GM23338 (cell line): Measurements from ENCODE around the gene SAP130. TPM values are rescaled to one million over a fixed set of nuclear protein-coding genes. Genes with fewer than 3 reads are reported as not detected.

Experiments used
- ATAC-seq: fragments of 200-7000 bp; cut with Tn5 transposase; 3 replicates; pipeline ENCODE4 v1.9.1; 2020
- DNase-seq: peaks from one replicate; pipeline ENCODE4 v3.0.0-alpha.2; 2015; ENCODE audit warnings: low spot score
- H2AFZ ChIP-seq: fragments of 200-600 bp; sonication (generic); 2 replicates; pipeline ENCODE4 v1.8.0; 2016; ENCODE audit warnings: antibody characterized with exemption, mild to moderate bottlenecking, moderate library complexity
- H3F3A ChIP-seq: fragments of 200-600 bp; sonication (generic); replicated peaks from 2 replicates; pipeline ENCODE4 v1.8.0; 2017; ENCODE audit warnings: antibody characterized with exemption, mixed run types, low read depth
- H3K27ac ChIP-seq: fragments of 200-600 bp; sonication (generic); 2 replicates; pipeline ENCODE4 v1.6.1; 2016; ENCODE audit warnings: low read depth
- H3K27me3 ChIP-seq: fragments of 200-600 bp; sonication (generic); 2 replicates; pipeline ENCODE4 v1.8.0; 2016; ENCODE audit warnings: mild to moderate bottlenecking, mixed run types, moderate library complexity; ENCODE audit not compliant: insufficient read depth
- H3K36me3 ChIP-seq: fragments of 200-600 bp; sonication (generic); 2 replicates; pipeline ENCODE4 v1.8.0; 2016; ENCODE audit warnings: mild to moderate bottlenecking; ENCODE audit not compliant: insufficient read depth
- H3K4me1 ChIP-seq: fragments of 200-600 bp; sonication (generic); 2 replicates; pipeline ENCODE4 v1.8.0; 2016; ENCODE audit warnings: mild to moderate bottlenecking, moderate library complexity; ENCODE audit not compliant: insufficient read depth
- H3K4me2 ChIP-seq: fragments of 200-600 bp; sonication (generic); 2 replicates; pipeline ENCODE4 v1.7.1; 2017; ENCODE audit warnings: mixed run types
- H3K4me3 ChIP-seq: fragments of 200-600 bp; sonication (generic); 2 replicates; pipeline ENCODE4 v1.6.1; 2016; ENCODE audit warnings: mixed run types
- H3K79me2 ChIP-seq: fragments of 200-600 bp; sonication (generic); replicated peaks from 2 replicates; pipeline ENCODE4 v1.8.0; 2017; ENCODE audit warnings: mild to moderate bottlenecking; ENCODE audit not compliant: insufficient read depth
- H3K9me2 ChIP-seq: fragments of 200-600 bp; sonication (generic); 2 replicates; pipeline ENCODE4 v1.8.0; 2017; ENCODE audit not compliant: insufficient read depth
- H4K20me1 ChIP-seq: fragments of 200-600 bp; sonication (generic); replicated peaks from 2 replicates; pipeline ENCODE4 v1.8.0; 2017; ENCODE audit warnings: mild to moderate bottlenecking; ENCODE audit not compliant: insufficient read depth
- H3K27ac Mint-ChIP-seq: 2 replicates; pipeline ENCODE4 v1.8.0; 2020; ENCODE audit warnings: inconsistent platforms, mild to moderate bottlenecking, moderate library complexity, mixed read lengths
- H3K27me3 Mint-ChIP-seq: 3 replicates; pipeline ENCODE4 v1.8.0; 2022; ENCODE audit warnings: low read depth, mild to moderate bottlenecking, moderate library complexity, mixed read lengths, inconsistent platforms; ENCODE audit not compliant: insufficient read depth, poor library complexity
- H3K36me3 Mint-ChIP-seq: 3 replicates; pipeline ENCODE4 v1.8.0; 2021; ENCODE audit warnings: low read depth, mild to moderate bottlenecking, inconsistent platforms, moderate library complexity, mixed read lengths
- H3K4me1 Mint-ChIP-seq: 3 replicates; pipeline ENCODE4 v1.8.0; 2020; ENCODE audit warnings: mild to moderate bottlenecking, inconsistent platforms, mixed read lengths
- H3K4me3 Mint-ChIP-seq: 3 replicates; pipeline ENCODE4 v1.8.0; 2021; ENCODE audit warnings: moderate library complexity, mild to moderate bottlenecking, inconsistent platforms, mixed read lengths
- H3K9me3 Mint-ChIP-seq: 3 replicates; pipeline ENCODE4 v1.8.0; 2020; ENCODE audit warnings: moderate library complexity, mild to moderate bottlenecking, inconsistent platforms, mixed read lengths
- CREB1 ChIP-seq: fragments of 250-450 bp; sonication (Bioruptor Pico); IDR thresholded peaks from 2 replicates; pipeline ENCODE4 v1.5.0; 2020; ENCODE audit warnings: low read depth, mild to moderate bottlenecking, moderate library complexity
- ETS1 ChIP-seq: IDR thresholded peaks from 2 replicates; pipeline ENCODE4 v1.6.1; 2016; ENCODE audit warnings: antibody characterized with exemption
- EZH2 ChIP-seq: fragments of 200-600 bp; sonication (generic); IDR thresholded peaks from one replicate; pipeline ENCODE4 v1.8.0; 2017; ENCODE audit warnings: antibody characterized with exemption, mild to moderate bottlenecking, low read depth; ENCODE audit not compliant: unreplicated experiment
- POLR2AphosphoS5 ChIP-seq: IDR thresholded peaks from 2 replicates; pipeline ENCODE4 v1.6.1; 2016; ENCODE audit warnings: antibody characterized with exemption, low read depth
- ZNF462 ChIP-seq: fragments of 250-450 bp; sonication (Bioruptor Pico); IDR thresholded peaks from 2 replicates; pipeline ENCODE4 v1.5.0; 2020; ENCODE audit warnings: mild to moderate bottlenecking, moderate library complexity
- polyA plus RNA-seq: library from polyadenylated mRNA; unstranded; fragments of >200 nt; fragmentation: Nextera tagmentation; extraction: Ambion mirVana; gene quantifications from 2 replicates; pipeline ENCODE4 v1.2.1, GENCODE V29; 2016
- total RNA-seq: library from RNA; depleted of rRNA; stranded (reverse); fragments of >200 nt; shearing (Covaris generic); gene quantifications from 2 replicates; pipeline ENCODE4 v1.2.3, GENCODE V29; 2014

Gene SAP130
- total and polyA plus RNA-seq, 2 experiments from 2014 or later = 19.5 to 35.1 TPM

GRCh38 chr2:127941461-127941860 lies 86.4 kb downstream of the SAP130 start (continued):
- no peak for TF ChIP-seq ZNF462 (CRISPR knock-in tag)

GRCh38 chr2:127940641-127941040 lies 87.2 kb downstream of the SAP130 start:
- Mint-ChIP-seq H3K27me3 (no peaks in the 10 kb centered on the region), H3K27ac (no peak overlapping the region), H3K4me3 (no peak overlapping the region), H3K36me3 (peaks cover 44% of the 10 kb centered on the region), H3K4me1 (no peaks in the 10 kb centered on the region), H3K9me3 (no peaks in the 10 kb centered on the region)
- no peaks in the 10 kb centered on the region for H3K27me3 ChIP-seq
- peaks cover 5% of the 10 kb centered on the region; the same call in 1 of the 2 replicates for H3F3A ChIP-seq
- peaks cover 5% of the 10 kb centered on the region for H4K20me1 ChIP-seq
- H3K9me2 ChIP-seq = no peaks in the 10 kb centered on the region
- peaks cover 25% of the 10 kb centered on the region for H3K36me3 ChIP-seq
- H3K4me2 ChIP-seq = no peak overlapping the region
- peak overlapping the region; percentile 66; the same call in 1 of the 2 replicates for H3K27ac ChIP-seq
- no peak overlapping the region for H2AFZ ChIP-seq
- H3K79me2 ChIP-seq = no peaks in the 10 kb centered on the region
- H3K4me1 ChIP-seq = no peaks in the 10 kb centered on the region
- DNase-seq = no peak
- TF ChIP-seq ETS1 (no peak), EZH2 (no peak), ZNF462 (CRISPR knock-in tag) (no peak), POLR2AphosphoS5 (no peak), CREB1 (CRISPR knock-in tag) (no peak)
- H3K4me3 ChIP-seq = no peak overlapping the region
- no peak for ATAC-seq
